CD14-positive monocyte (primary cell): ENCODE data around the gene TBCA. TPM values are rescaled to one million over a fixed set of nuclear protein-coding genes. Genes with fewer than 3 reads are reported as not detected.

ENCODE experiments used
- DNase-seq, 3 donors: peaks; one replicate each; pipeline ENCODE4 v3.0.0-alpha.2; 2011 to 2022
- H2AFZ ChIP-seq: 2 replicates; pipeline ENCODE4 v1.6.0; 2012; ENCODE audit warnings: mild to moderate bottlenecking, low read depth, low read length, inconsistent platforms; ENCODE audit not compliant: insufficient read depth, poor library complexity, severe bottlenecking
- H3K27ac ChIP-seq, 2 donors: 1 replicate in 1 of 2; 2 replicates in 1 of 2; pipeline ENCODE4 v1.5.1; 2012 to 2013; ENCODE audit warnings: low read length in 2 of 2, control low read depth in 1 of 2, inconsistent platforms in 1 of 2, low read depth in 1 of 2, mild to moderate bottlenecking in 1 of 2
- H3K27me3 ChIP-seq, 2 donors: one replicate each; pipeline versions ENCODE4 v1.6.0 to v1.6.1; 2011 to 2013; ENCODE audit warnings: low read length in 2 of 2; ENCODE audit not compliant: control insufficient read depth in 2 of 2, insufficient read depth in 2 of 2
- H3K36me3 ChIP-seq, 2 donors: replicated peaks in 1 of 2; 1 replicate in 1 of 2; 2 replicates in 1 of 2; pipeline versions ENCODE4 v1.5.1 to v1.6.1; 2012 to 2013; ENCODE audit warnings: low read length in 2 of 2, control low read depth in 1 of 2, inconsistent platforms in 1 of 2, mild to moderate bottlenecking in 1 of 2; ENCODE audit not compliant: insufficient read depth in 2 of 2, control insufficient read depth in 1 of 2
- H3K4me1 ChIP-seq, 2 donors: 1 replicate in 1 of 2; 2 replicates in 1 of 2; pipeline versions ENCODE4 v1.5.1 to v1.6.1; 2012 to 2013; ENCODE audit warnings: low read length in 2 of 2, control low read depth in 1 of 2, inconsistent platforms in 1 of 2, mild to moderate bottlenecking in 1 of 2, moderate library complexity in 1 of 2; ENCODE audit not compliant: insufficient read depth in 2 of 2, control insufficient read depth in 1 of 2
- H3K4me2 ChIP-seq: replicated peaks from 2 replicates; pipeline ENCODE3; 2012; ENCODE audit warnings: low read length, moderate library complexity, mild to moderate bottlenecking; ENCODE audit not compliant: poor library complexity, severe bottlenecking; ENCODE audit errors: extremely low read depth
- H3K4me3 ChIP-seq, 3 experiments: fragments of 200-600 bp in 1 of 3; sonication (generic) in 1 of 3; replicated peaks in 1 of 3; 1 replicate in 2 of 3; 2 replicates in 1 of 3; pipeline ENCODE4 v1.5.1; 2011 to 2013; ENCODE audit warnings: low read length in 3 of 3, mild to moderate bottlenecking in 3 of 3, control low read depth in 2 of 3, low read depth in 2 of 3, inconsistent platforms in 1 of 3, moderate library complexity in 1 of 3
- H3K79me2 ChIP-seq: 2 replicates; pipeline ENCODE4 v1.6.0; 2012; ENCODE audit warnings: mild to moderate bottlenecking, control low read depth, inconsistent platforms, low read length, moderate library complexity; ENCODE audit not compliant: insufficient read depth
- H3K9ac ChIP-seq: 2 replicates; pipeline ENCODE4 v1.6.0; 2017; ENCODE audit warnings: low read length, mild to moderate bottlenecking; ENCODE audit not compliant: insufficient read depth, poor library complexity, severe bottlenecking
- H3K9me3 ChIP-seq, 2 donors: replicated peaks in 1 of 2; 1 replicate in 1 of 2; 2 replicates in 1 of 2; pipeline versions ENCODE4 v1.5.1 to v1.6.1; 2012 to 2013; ENCODE audit warnings: low read length in 2 of 2, control low read depth in 1 of 2; ENCODE audit not compliant: control insufficient read depth in 1 of 2, insufficient read depth in 1 of 2
- H4K20me1 ChIP-seq: 2 replicates; pipeline ENCODE4 v1.6.0; 2012; ENCODE audit warnings: mild to moderate bottlenecking, low read length, control low read depth, moderate library complexity; ENCODE audit not compliant: insufficient read depth
- H3K27ac Mint-ChIP-seq, 7 donors: one replicate each; pipeline ENCODE4 v1.8.0; 2020; ENCODE audit warnings: mild to moderate bottlenecking in 7 of 7, mixed read lengths in 7 of 7, moderate library complexity in 6 of 7, inconsistent platforms in 2 of 7
- H3K27me3 Mint-ChIP-seq, 3 donors: one replicate each; pipeline ENCODE4 v1.8.0; 2021 to 2022; ENCODE audit warnings: low read depth in 3 of 3, mild to moderate bottlenecking in 3 of 3, mixed read lengths in 3 of 3, moderate library complexity in 3 of 3, inconsistent platforms in 1 of 3
- H3K36me3 Mint-ChIP-seq, 2 donors: one replicate each; pipeline ENCODE4 v1.8.0; 2020; ENCODE audit warnings: mixed read lengths in 2 of 2, inconsistent platforms in 1 of 2, mild to moderate bottlenecking in 1 of 2
- H3K4me1 Mint-ChIP-seq: one replicate; pipeline ENCODE4 v1.8.0; 2020; ENCODE audit warnings: mild to moderate bottlenecking, mixed read lengths
- H3K4me3 Mint-ChIP-seq, 2 donors: one replicate each; pipeline ENCODE4 v1.8.0; 2020; ENCODE audit warnings: mild to moderate bottlenecking in 2 of 2, mixed read lengths in 2 of 2, moderate library complexity in 1 of 2
- H3K9me3 Mint-ChIP-seq, 7 donors: one replicate each; pipeline ENCODE4 v1.8.0; 2020 to 2022; ENCODE audit warnings: mixed read lengths in 7 of 7, mild to moderate bottlenecking in 6 of 7, moderate library complexity in 6 of 7, inconsistent platforms in 2 of 7
- WGBS: methylation state at CpG from one replicate; pipeline ENCODE4 v1.1.5; 2013; ENCODE audit warnings: missing lambda C conversion rate; ENCODE audit not compliant: insufficient coverage; 5-methylcytosine and 5-hydroxymethylcytosine counted together
- intact Hi-C, 2 donors: fragments of 100-400 bp; cut with micrococcal nuclease; formaldehyde crosslinking; loops; one replicate each; pipeline versions ENCODE4 v1.15.0 to v1.15.1; 2023
- polyA plus RNA-seq, 3 donors: library from polyadenylated mRNA; depleted of rRNA in 1 of 3; unstranded in 2 of 3; stranded (reverse) in 1 of 3; fragments of 300-500 nt in 2 of 3; fragments of >200 nt in 1 of 3; fragmentation: Illumina TruSeq in 2 of 3; gene quantifications; 1 replicate in 2 of 3; 2 replicates in 1 of 3; pipeline ENCODE4 v1.2.3, GENCODE V29; 2012 to 2021
- TF ChIP-seq, protein P1 (sequence below): fragments of 200-600 bp; IDR thresholded peaks from one replicate; pipeline ENCODE4 v1.8.0; 2022; ENCODE audit warnings: antibody characterized with exemption, mild to moderate bottlenecking

TBCA gene
- polyA plus RNA-seq, 3 donors, result 56.0 to 150 (median 141) TPM

DNA sequence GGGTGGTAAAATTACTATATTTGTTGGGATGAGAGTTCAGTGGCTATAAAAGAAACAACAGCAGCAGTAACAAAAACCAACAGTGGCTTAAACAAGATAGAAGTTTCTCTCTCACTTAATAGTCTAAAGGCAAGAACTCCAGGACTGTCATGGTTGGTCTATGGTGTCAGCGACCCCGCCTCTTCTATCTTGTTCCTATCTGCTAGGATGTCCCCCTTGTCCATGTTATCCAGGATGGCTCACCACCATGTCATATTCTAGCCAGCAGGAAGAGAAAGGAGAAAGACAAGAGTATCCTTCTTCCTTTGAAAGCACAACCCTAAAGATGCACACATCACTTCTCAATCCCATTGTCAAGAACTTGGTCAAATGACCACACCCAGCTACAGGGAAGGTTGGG, 126.4 kb downstream of the TBCA start:
- H3K4me1 Mint-ChIP-seq, result peaks cover 8% of the 10 kb centered on the region
- H3K4me3 ChIP-seq, result no peak overlapping the region
- no peaks in the 10 kb centered on the region for H3K79me2 ChIP-seq
- peaks cover 0 to 2% of the 10 kb centered on the region in 2 donors for H3K9me3 ChIP-seq
- peaks cover 69 to 81% (median 75%) of the 10 kb centered on the region in 3 donors for H3K27me3 Mint-ChIP-seq
- no peaks in the 10 kb centered on the region for H4K20me1 ChIP-seq
- H3K9me3 Mint-ChIP-seq, result peaks cover 0 to 9% (median 3%) of the 10 kb centered on the region in 7 donors
- no peak overlapping the region for H3K4me2 ChIP-seq
- no peak overlapping the region for H2AFZ ChIP-seq
- H3K9ac ChIP-seq, result no peak overlapping the region
- H3K4me3 Mint-ChIP-seq, result no peak overlapping the region
- H3K27ac Mint-ChIP-seq, result no peak overlapping the region
- peaks cover under 1 to 1% of the 10 kb centered on the region in 2 donors for H3K36me3 Mint-ChIP-seq
- DNase-seq, result no peak
- no peak overlapping the region for H3K27ac ChIP-seq
- intact Hi-C loops, result loop anchor here in 1 of 2 donors (10.0 kb wide), 1 partner anchor 355 kb away; no protein-coding TSS in a partner anchor
- H3K36me3 ChIP-seq, result no peaks in the 10 kb centered on the region
- WGBS, result no CpG with 5 or more reads among the region's 2 CpGs
- TF ChIP-seq, protein P1, sequence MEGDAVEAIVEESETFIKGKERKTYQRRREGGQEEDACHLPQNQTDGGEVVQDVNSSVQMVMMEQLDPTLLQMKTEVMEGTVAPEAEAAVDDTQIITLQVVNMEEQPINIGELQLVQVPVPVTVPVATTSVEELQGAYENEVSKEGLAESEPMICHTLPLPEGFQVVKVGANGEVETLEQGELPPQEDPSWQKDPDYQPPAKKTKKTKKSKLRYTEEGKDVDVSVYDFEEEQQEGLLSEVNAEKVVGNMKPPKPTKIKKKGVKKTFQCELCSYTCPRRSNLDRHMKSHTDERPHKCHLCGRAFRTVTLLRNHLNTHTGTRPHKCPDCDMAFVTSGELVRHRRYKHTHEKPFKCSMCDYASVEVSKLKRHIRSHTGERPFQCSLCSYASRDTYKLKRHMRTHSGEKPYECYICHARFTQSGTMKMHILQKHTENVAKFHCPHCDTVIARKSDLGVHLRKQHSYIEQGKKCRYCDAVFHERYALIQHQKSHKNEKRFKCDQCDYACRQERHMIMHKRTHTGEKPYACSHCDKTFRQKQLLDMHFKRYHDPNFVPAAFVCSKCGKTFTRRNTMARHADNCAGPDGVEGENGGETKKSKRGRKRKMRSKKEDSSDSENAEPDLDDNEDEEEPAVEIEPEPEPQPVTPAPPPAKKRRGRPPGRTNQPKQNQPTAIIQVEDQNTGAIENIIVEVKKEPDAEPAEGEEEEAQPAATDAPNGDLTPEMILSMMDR, result no peak
- H3K27me3 ChIP-seq, result peaks cover 80 to 88% of the 10 kb centered on the region in 2 donors
- H3K4me1 ChIP-seq, result peaks cover 5 to 10% of the 10 kb centered on the region in 2 donors

DNA sequence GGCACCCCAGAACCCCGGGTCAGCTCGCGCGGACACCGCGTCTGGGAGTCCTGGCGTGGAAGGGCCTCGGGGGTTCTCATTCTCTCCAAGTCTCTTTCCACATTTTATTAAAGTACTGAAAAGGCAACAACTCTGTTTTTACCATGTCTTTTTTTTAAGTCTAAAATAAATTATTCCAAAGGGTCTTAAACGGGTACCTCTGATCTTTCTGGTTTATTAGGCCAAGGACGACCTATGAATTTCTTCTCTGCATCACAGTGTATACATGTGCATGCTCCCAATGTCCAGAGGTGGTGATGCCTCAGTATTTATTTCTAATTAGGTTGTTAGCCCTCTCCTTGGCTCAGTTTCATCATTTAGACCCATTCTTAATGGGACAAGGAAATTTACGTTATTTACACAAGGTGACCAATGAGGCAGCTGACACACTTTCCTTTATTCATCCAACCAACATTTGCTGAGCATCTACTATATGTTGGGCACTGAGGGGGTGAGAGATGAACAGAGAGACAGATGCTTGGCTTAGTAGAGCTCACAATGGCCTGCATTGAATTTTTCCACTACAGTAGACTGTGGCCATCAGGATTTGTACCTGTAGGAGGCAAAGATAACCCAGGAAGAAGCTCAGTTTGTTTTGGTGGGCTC, 130.0 kb downstream of the TBCA start:
- no peaks in the 10 kb centered on the region for H3K79me2 ChIP-seq
- H3K27me3 ChIP-seq, result peaks cover 92 to 96% of the 10 kb centered on the region in 2 donors
- H3K4me3 ChIP-seq, result no peak overlapping the region
- peak overlapping the region; percentile 52 for H2AFZ ChIP-seq
- Mint-ChIP-seq H3K9me3 (peaks cover 0 to 24% (median 11%) of the 10 kb centered on the region in 7 donors), H3K4me1 (peaks cover 28% of the 10 kb centered on the region), H3K27ac (no peak overlapping the region), H3K36me3 (peaks cover 4 to 15% of the 10 kb centered on the region in 2 donors), H3K27me3 (peaks cover 87 to 98% (median 89%) of the 10 kb centered on the region in 3 donors), H3K4me3 (peak overlapping the region; percentile 58 to 75)
- peak overlapping the region; percentile 78 for H3K4me2 ChIP-seq
- peaks cover 0 to 19% of the 10 kb centered on the region in 2 donors for H3K9me3 ChIP-seq
- H3K9ac ChIP-seq, result no peak overlapping the region
- TF ChIP-seq, protein P1, result no peak
- peaks cover 19 to 26% of the 10 kb centered on the region in 2 donors for H3K4me1 ChIP-seq
- WGBS, result 67% methylated on average over 7 of the region's 11 CpGs
- intact Hi-C loops, result loop anchor here in 1 of 2 donors (10.0 kb wide), 1 partner anchor 359 kb away; no protein-coding TSS in a partner anchor
- H3K36me3 ChIP-seq, result no peaks in the 10 kb centered on the region
- no peaks in the 10 kb centered on the region for H4K20me1 ChIP-seq
- no peak overlapping the region for H3K27ac ChIP-seq
- DNase-seq, result no peak
